ENCODE measurements around the gene NUP210L. TPM values are rescaled to one million over a fixed set of nuclear protein-coding genes. Genes with fewer than 3 reads are reported as not detected.

The NUP210L gene
- total and polyA plus RNA-seq, 2 of the 13 experiments (the other 11 are each of a cell fraction or from before 2014, with no cell fraction given), result not detected

DNA sequence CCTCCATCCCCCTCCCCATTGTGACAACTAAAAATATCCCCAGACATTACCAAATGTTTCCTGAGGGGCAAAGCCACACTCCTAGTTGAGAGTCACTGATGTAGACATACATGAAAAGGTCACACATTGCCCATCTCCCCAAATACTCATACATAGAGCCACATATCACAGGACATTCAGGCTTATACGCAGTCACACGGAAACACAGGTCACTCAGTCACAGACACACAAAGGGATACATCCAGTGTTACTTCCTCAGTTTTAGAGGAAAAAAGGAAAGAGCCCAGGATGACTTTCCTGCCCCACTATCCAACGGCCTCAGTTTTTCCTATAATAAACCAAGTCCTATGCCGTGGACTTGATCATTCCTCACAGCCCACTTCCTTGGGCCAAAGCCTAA is 193.5 kb downstream of the NUP210L start (continued):
- TF ChIP-seq ZNF878 (CRISPR knock-in tag; IDR thresholded peaks at IDR 0.05) (no peak), NFRKB (IDR thresholded peaks at IDR 0.05) (no peak), CCAR2 (optimal IDR thresholded peaks at IDR 0.05; ENCODE audit: low read depth, low read length) (no peak), SRF (IDR thresholded peaks at IDR 0.05; ENCODE audit: low read depth, low read length) (no peak), ZNF552 (CRISPR knock-in tag; IDR thresholded peaks at IDR 0.05; ENCODE audit: borderline replicate concordance) (no peak), NONO (IDR thresholded peaks at IDR 0.05) (no peak), NONO (CRISPR knock-in tag; conservative IDR thresholded peaks at IDR 0.05) (no peak), ZNF558 (CRISPR knock-in tag; IDR thresholded peaks at IDR 0.05; ENCODE audit: borderline replicate concordance) (no peak), ZNF337 (CRISPR knock-in tag; IDR thresholded peaks at IDR 0.05; ENCODE audit: borderline replicate concordance, low read depth) (no peak), REXO4 (CRISPR knock-in tag; IDR thresholded peaks at IDR 0.05; ENCODE audit: borderline replicate concordance) (no peak)

DNA sequence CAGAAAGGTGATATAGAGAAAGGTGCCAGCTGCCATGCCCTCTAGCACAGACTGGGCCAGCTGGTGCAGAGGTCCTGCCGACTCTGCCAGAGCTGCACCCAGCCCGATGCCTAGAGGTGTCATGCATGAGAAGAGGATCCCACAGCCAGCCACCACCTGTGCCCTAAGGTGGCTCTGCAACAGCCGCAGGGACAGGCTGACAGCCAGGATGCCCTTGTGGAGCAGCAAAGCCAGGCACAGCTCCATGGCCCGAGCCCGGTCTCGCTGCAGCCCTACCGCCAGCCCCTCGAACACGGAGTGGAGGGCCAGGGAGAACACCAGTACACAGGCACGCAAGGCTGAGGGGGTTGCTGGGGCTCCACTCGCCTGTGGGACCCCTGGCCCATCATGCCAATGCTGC is 194.7 kb downstream of the NUP210L start:
- Histone ChIP-seq H3K27ac (ENCODE audit: extremely low read length, insufficient read depth, low read length) (no peak overlapping the region), H3K4me3 (replicated peaks in 1 of 3; ENCODE audit: insufficient read depth in 1 of 3, low read depth in 2 of 3, low read length in 3 of 3) (no peak overlapping the region), H3K9ac (ENCODE audit: insufficient read depth, low read depth, low read length) (no peak overlapping the region), H4K20me1 (ENCODE audit: insufficient read depth, low read length) (peaks cover 7% of the 10 kb centered on the region; the same call in 1 of the 2 replicates), H2AFZ (ENCODE audit: low read length) (no peak overlapping the region), H3K4me1 (ENCODE audit: insufficient read depth, low read length) (peaks cover 54% of the 10 kb centered on the region), H3K79me2 (ENCODE audit: insufficient read depth, low read length) (peaks cover 53% of the 10 kb centered on the region), H3K27me3 (ENCODE audit: control insufficient read depth in 1 of 2, insufficient read depth in 2 of 2, low read length in 2 of 2) (peaks cover 0 to 7% of the 10 kb centered on the region in 2 experiments; a peak in 1 of 5 replicates), H3K4me2 (ENCODE audit: low read depth, low read length) (no peak overlapping the region), H3K9me3 (ENCODE audit: low read length) (no peaks in the 10 kb centered on the region), H3K36me3 (replicated peaks in 1 of 2; ENCODE audit: control insufficient read depth in 1 of 2, insufficient read depth in 2 of 2, low read length in 2 of 2) (peaks cover 0 to 13% of the 10 kb centered on the region in 2 experiments; a peak in 1 of 5 replicates)
- intact Hi-C loops (cut with micrococcal nuclease; ENCODE audit: unreplicated experiment) (no loop called here), in situ Hi-C loops (cut with HindIII; ENCODE audit: extremely low pct_ligation_motif_present, low pct_unique_long_range_greater_than_20kb) (no loop called here)
- BruUV-seq (replicated peaks), result no TSS peak
- FAIRE-seq (no peak), ATAC-seq (no peak), DNase-seq (ENCODE audit: low spot score) (no peak)
- ChIA-PET POLR2A (interaction anchor here (1.1 to 10.0 kb wide), 3 partner anchors 17 to 30 kb away, joined by 3 to 209 read pairs (median 4); partner anchors contain the start of gene JTB), CTCF (ENCODE audit: low intra/inter-chr PET ratio, low total read pairs) (no interaction called here)
- no peak for TF ChIP-seq CAMTA2 (CRISPR knock-in tag; IDR thresholded peaks at IDR 0.05; ENCODE audit: borderline replicate concordance)
- TF ChIP-seq RFXANK (CRISPR knock-in tag; IDR thresholded peaks at IDR 0.05), result no peak
- peak; percentile 48 for TF ChIP-seq AGO2 (optimal IDR thresholded peaks at IDR 0.05; ENCODE audit: low read depth, low read length)
- 98% methylated on average over 8 of the region's 11 CpGs for WGBS (ENCODE audit: low lambda C conversion rate)

Measured in HepG2 (cell line).